ENCODE measurements around the gene ANP32E.
A peak's percentile ranks its signal among the peaks of the same experiment; 100 is the strongest.

The ANP32E gene

DNA sequence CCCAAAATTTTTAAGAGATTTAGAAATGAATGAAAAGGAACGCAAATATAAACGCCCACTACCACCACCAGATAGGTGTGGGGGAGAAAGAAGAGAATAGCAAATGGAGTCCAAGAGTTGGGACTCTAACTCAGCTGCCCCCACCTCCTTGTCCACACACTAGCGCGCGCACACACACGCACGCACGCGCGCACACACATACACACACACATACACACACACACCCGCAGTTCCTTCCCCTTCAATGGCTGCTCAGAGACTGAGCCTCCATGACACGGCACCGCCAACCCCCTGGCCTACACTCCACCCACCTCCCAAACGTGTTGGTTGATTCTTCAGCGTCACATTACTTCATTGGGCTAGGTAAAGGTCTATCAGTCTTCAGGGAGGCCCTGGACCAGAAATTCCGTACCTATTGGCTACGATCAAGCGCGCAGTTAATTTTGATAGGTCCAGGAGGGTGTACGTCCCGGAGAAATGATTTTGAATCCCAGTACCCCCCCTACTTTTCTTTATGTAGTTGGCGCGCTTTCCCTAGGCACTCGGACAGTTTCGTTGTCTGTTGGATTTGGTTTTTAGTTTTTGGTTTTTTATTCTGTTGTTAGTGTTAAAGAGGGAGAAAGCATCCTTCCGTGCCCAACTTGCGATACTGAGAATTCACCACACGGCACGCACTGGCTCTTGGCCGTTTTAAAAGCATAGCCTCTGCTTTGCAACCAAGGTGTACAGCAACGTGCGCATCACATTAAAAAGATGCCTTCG, at the start of gene ANP32E:
Gene ANP32E, minus strand, starts transcription at position 261 of the 762 bp plus-strand sequence. CDS start 326 bp downstream, outside the sequence.
- DNase-seq: peak; percentile 94

DNA sequence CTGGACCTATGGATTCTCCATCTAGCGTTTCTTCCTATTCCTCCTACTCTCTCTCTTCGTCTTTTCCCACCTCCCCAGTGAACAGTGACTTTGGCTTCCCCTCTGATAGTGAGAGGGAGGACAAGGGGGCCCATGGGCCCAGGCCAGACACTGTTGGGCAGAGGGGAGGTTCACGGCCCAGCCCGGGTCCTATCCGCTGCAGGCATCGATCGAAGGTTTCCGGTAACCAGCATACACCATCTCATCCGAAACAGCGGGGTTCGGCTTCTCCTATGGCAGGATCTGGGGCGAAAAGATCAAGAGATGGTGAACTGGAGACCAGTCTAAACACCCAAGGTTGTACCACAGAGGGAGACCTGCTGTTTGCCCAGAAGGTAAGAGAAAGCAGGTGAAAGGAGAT, 47.3 kb upstream of the ANP32E start:
- no peak for DNase-seq

GRCh38 chr1:150282558-150282958, 46.6 kb upstream of the ANP32E start:
- DNase-seq: no peak

GRCh38 chr1:150281758-150282557, 46.0 kb upstream of the ANP32E start, which contains the start of gene CIART:
CIART (plus strand) TSS chr1:150282554; CDS start chr1:150283268, 714 bp downstream.
- DNase-seq: peak; percentile 79

DNA sequence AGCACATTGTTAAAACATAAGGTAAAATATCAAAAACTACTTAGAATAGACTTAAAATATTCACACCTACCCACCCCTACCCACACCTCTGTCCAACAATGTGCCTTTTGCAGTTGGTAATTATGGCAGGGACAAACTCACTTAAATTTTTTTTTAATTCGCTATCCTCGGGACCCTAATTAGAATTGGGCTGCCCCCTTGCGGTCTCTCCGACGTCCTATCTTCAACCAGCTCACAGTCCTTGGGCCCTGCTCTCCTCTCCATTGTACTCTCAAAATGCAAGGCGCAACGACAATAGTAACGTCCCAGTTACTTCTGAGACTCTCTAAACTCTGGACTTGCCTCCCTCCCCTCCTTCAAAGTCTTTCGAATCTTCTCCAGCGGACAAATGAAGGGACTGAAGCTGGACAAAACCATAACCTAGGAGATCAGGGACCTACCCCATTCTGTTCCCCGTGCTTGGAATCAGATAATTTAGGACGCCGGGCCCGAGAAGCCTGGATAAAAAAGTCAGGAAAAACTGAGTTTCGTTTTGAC, 45.4 kb upstream of the ANP32E start:
- peak; percentile 63 for DNase-seq

DNA sequence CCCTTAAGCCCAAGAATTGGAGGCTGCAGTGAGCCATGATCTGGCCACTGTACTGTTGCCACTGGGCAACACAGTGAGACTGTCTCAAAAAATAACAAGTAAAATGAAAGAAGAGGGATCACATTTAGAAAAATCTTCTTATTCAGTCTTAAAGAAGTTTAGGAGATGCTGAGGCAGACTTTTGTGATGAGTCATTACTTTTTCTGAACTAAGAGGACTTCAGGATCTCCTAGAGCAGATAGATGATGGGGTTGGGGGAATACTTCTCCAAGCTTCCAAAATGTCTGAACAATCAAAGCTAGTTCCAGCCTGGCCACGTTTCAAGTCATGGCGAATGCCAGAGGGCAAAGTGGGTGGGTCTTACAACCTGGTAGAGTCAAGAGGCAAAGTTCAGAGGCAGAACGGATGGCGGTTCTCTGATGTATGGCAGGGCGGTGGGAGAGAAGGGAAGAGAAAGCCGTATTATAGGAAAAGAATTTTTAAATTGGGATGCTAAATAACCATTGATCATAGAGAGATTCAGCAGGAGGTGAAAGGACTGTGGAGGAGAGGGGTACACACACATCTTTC, 44.3 kb upstream of the ANP32E start:
- DNase-seq: no peak

DNA sequence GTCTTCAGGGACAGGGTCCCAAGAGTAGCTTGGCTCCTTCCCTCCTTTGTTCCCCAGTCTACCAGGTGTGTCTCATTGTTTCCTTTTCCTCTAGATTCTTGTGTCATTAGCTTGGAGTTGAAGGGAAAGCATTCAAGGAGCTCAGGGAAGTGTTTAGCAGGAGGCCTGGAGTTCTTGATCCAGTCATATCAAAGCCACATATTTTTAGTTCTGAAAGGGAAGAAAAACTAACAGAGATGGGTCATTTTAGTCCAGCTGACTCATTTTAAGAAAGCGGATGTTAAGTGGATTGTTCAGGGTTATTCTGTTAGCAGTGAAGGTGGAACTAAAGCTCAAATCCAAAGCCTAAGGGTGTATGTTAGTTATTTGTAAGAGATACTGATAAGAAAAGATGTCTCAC, 37.4 kb upstream of the ANP32E start:
- no peak for DNase-seq

DNA sequence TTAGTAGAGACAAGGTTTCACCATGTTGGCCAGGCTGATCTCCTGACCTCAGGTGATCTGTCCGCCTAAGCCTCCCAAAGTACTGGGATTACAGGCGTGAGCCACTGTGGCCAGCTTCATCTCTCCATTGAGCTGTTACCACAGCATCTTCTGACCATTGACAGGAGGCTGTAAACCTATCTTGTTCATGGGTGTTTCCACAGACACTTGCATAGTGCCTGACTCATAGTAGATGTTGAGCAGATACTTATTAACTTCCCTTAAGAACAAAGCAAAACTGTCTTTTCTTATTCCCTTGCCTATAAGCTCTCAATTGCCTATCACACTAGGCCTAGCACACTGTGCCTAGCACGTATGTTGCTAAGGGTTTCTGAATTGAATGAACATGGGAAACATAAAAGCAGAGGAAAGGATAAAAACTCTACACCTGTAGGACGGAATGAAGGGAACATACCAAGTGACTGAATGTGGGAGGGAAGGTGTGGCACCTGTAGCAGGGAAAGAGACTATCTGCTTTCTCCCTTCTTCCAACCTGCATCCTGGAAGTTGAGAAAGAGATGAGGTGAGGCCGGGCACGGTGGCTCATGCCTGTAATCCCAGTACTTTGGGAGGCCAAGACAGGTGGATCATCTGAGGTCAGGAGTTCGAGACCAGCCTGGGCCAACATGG, 35.5 kb upstream of the ANP32E start:
- no peak for DNase-seq

DNA sequence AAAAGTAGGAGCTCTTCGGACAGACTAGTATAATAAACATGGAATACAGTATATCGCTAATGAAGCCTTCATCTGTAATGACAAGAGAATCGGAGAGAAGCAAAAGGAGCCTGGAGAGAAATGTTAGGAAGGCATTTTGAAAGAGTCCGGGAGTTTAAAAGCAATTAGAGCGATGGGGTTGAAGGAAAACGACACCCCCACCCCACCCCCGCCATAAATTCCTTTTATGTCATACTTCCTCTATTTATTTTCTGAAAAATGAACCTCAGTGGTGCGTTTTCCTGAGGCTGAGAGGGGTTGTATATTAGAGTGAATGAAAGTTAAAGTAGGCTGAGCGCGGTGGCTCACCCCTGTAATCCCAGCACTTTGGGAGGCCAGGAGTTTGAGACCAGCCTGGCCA, 33.5 kb upstream of the ANP32E start:
- no peak for DNase-seq

GRCh38 chr1:150268705-150269403, 32.9 kb upstream of the ANP32E start, which contains the start of gene APH1A:
APH1A (minus strand) TSS chr1:150269016; CDS start chr1:150268810, 206 bp downstream.
- DNase-seq: peak; percentile 96

- DNase-seq: peak; percentile 35
Observed at GRCh38 chr1:150268340-150268704, 32.4 kb upstream of the ANP32E start.

DNA sequence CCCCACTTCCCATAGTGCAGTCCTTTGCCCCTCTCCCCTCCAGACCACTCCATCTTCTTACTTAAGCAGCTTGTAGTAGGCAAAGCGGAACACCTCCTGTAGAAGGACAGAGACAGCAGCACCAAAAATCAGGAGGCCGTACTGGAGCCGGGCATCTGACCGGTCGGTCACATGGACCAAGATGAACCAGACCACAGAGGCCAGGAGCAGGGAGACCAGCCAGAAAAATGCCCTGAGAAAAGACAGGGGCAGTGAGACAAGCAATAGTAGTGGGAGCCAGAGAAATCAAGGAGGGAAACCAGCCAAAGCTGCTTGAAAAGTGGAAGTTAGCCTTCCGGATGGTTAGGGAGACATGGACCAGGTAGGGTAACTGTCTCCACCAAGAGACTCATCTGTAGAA, 32.0 kb upstream of the ANP32E start:
- no peak for DNase-seq

DNA sequence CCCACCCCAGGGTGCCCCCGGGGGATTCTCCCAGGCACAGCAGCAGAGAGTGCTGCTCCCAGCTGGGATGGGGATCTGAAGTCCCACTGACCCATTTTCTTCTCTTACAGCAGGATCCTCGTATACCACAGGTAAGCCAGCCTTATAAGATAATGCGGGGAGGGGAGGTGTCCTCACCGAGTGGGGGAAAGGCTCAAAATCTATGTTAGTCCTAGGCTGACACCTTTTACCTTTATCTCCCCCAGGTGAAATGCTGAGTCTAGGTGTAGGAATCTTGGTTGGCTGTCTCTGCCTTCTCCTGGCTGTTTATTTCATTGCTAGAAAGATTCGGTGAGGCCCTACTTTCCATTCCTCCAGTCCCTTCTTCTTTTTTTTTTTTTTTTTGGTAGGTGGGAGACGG, 27.6 kb upstream of the ANP32E start:
- no peak for DNase-seq

- no peak for DNase-seq
Observed at GRCh38 chr1:150262388-150263320, 26.7 kb upstream of the ANP32E start.

GRCh38 chr1:150261367-150261766, 25.5 kb upstream of the ANP32E start:
- no peak for DNase-seq

- no peak for DNase-seq
Observed at GRCh38 chr1:150259758-150260669, 24.1 kb upstream of the ANP32E start.

- no peak for DNase-seq
Observed at GRCh38 chr1:150259217-150259616, 23.3 kb upstream of the ANP32E start.

- no peak for DNase-seq
Observed at GRCh38 chr1:150257624-150258585, 22.0 kb upstream of the ANP32E start, which contains the start of gene CA14. CA14 (plus strand) TSS chr1:150257774; CDS start chr1:150258129, 355 bp downstream.
